GM19455 (cell line): ENCODE data around the gene ABCA10.

ENCODE experiments used
- ATAC-seq: cut with Tn5 transposase; IDR thresholded peaks from one replicate; pipeline ENCODE4 v1.9.1; 2021; ENCODE audit not compliant: unreplicated experiment

The ABCA10 gene

GRCh38 chr17:69105907-69106730 is 122.5 kb downstream of the ABCA10 start:
- ATAC-seq, result no peak

DNA sequence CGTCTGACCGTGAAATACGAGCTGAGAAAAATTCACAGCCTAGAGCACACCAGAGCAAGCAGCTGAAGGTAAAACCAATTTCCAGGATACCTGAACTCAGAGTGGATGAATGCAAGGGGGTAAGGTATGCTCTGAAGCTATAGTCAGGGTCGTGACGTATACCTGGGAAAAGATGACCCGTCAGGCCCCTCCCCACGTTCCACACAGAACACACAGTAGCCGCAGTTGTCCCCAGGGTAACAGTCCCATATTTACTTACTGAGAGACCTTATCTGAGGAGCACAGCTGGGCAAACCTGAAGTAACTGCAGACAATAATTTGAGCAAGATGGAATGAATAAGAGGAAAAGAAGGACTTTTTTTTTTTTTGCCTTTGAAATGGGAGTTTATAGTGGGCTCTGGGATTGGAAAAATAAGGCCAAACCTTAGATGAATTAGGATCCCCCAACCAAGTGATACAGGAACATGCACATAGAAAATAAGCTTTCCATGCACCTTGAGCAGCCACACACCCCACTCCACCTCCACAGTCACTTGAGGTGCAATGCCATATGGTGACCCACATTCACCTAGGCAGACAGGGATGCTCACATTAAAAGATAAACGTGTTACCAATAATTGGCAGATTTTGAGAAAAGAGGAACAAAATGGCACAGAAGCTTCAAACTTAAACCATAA is 124.9 kb downstream of the ABCA10 start:
- no peak for ATAC-seq

- ATAC-seq, result no peak
Measured at GRCh38 chr17:69098625-69099024, 130.0 kb downstream of the ABCA10 start.
